H9 (cell line): ENCODE results near the gene ASCC1. TPM values are rescaled to one million over a fixed set of nuclear protein-coding genes. Genes with fewer than 3 reads are reported as not detected.
A peak's percentile ranks its signal among the peaks of the same experiment; 100 is the strongest.

Experiments
- DNase-seq: peaks from one replicate; pipeline ENCODE4 v3.0.0-alpha.2; 2017
- H2AFZ ChIP-seq: one replicate; pipeline ENCODE4 v1.6.1; 2013; ENCODE audit warnings: mild to moderate bottlenecking, low read length, control low read depth, moderate library complexity
- H2AK5ac ChIP-seq: 2 replicates; pipeline ENCODE4 v1.6.1; 2013; ENCODE audit warnings: low read length, control low read depth, mixed read lengths; ENCODE audit not compliant: insufficient read length
- H2BK120ac ChIP-seq: one replicate; pipeline ENCODE4 v1.6.1; 2013; ENCODE audit warnings: low read depth, mild to moderate bottlenecking, low read length, control low read depth, inconsistent platforms; ENCODE audit not compliant: poor library complexity, severe bottlenecking
- H2BK12ac ChIP-seq: 2 replicates; pipeline ENCODE4 v1.6.1; 2013; ENCODE audit warnings: low read length, control low read depth, mixed read lengths, low read depth; ENCODE audit not compliant: insufficient read length
- H2BK15ac ChIP-seq: 2 replicates; pipeline ENCODE4 v1.6.1; 2013; ENCODE audit warnings: low read depth, low read length, control low read depth
- H2BK20ac ChIP-seq: one replicate; pipeline ENCODE4 v1.6.1; 2013; ENCODE audit warnings: low read depth, mild to moderate bottlenecking, low read length, control low read depth, inconsistent platforms; ENCODE audit not compliant: poor library complexity, severe bottlenecking
- H2BK5ac ChIP-seq: 2 replicates; pipeline ENCODE4 v1.6.1; 2013; ENCODE audit warnings: low read length, control low read depth, mixed read lengths; ENCODE audit not compliant: insufficient read length
- H3K14ac ChIP-seq: 2 replicates; pipeline ENCODE4 v1.6.1; 2013; ENCODE audit warnings: low read length, control low read depth; ENCODE audit not compliant: insufficient read depth
- H3K18ac ChIP-seq: 2 replicates; pipeline ENCODE4 v1.6.1; 2013; ENCODE audit warnings: low read depth, mild to moderate bottlenecking, mixed read lengths, low read length, control low read depth; ENCODE audit not compliant: insufficient read length
- H3K23ac ChIP-seq: 2 replicates; pipeline ENCODE4 v1.6.1; 2013; ENCODE audit warnings: low read length, control low read depth, mixed read lengths, low read depth; ENCODE audit not compliant: insufficient read length
- H3K23me2 ChIP-seq: 2 replicates; pipeline ENCODE4 v1.6.1; 2013; ENCODE audit warnings: low read depth, mild to moderate bottlenecking, mixed read lengths, low read length, control low read depth; ENCODE audit not compliant: insufficient read length, poor library complexity, severe bottlenecking
- H3K27ac ChIP-seq: 2 replicates; pipeline ENCODE4 v1.5.1; 2013; ENCODE audit warnings: low read length, control low read depth, mixed read lengths, low read depth; ENCODE audit not compliant: insufficient read length
- H3K27me3 ChIP-seq: 2 replicates; pipeline ENCODE4 v1.6.1; 2013; ENCODE audit warnings: low read length, control low read depth, inconsistent platforms; ENCODE audit not compliant: insufficient read depth
- H3K4ac ChIP-seq: 2 replicates; pipeline ENCODE4 v1.6.1; 2013; ENCODE audit warnings: low read depth, mild to moderate bottlenecking, control low read depth, inconsistent platforms, low read length, moderate library complexity
- H3K4me1 ChIP-seq: 2 replicates; pipeline ENCODE4 v1.6.1; 2013; ENCODE audit warnings: low read length, control low read depth, inconsistent platforms; ENCODE audit not compliant: insufficient read depth
- H3K4me2 ChIP-seq: 2 replicates; pipeline ENCODE4 v1.6.1; 2013; ENCODE audit warnings: low read length, control low read depth, mixed read lengths; ENCODE audit not compliant: insufficient read length, insufficient read depth
- H3K56ac ChIP-seq: 2 replicates; pipeline ENCODE4 v1.6.1; 2013; ENCODE audit warnings: low read depth, mild to moderate bottlenecking, mixed read lengths, low read length, control low read depth; ENCODE audit not compliant: insufficient read length
- H3K79me1 ChIP-seq: 2 replicates; pipeline ENCODE4 v1.6.1; 2013; ENCODE audit warnings: low read depth, mild to moderate bottlenecking, moderate library complexity, low read length, control low read depth, inconsistent platforms; ENCODE audit not compliant: insufficient read depth, poor library complexity, severe bottlenecking
- H3K79me2 ChIP-seq: 2 replicates; pipeline ENCODE4 v1.6.1; 2013; ENCODE audit warnings: low read length, control low read depth, inconsistent platforms; ENCODE audit not compliant: insufficient read depth
- H3K9ac ChIP-seq: 2 replicates; pipeline ENCODE4 v1.6.1; 2013; ENCODE audit warnings: low read length, control low read depth, mixed read lengths; ENCODE audit not compliant: insufficient read length; ENCODE audit errors: extremely low read depth
- H3K9me3 ChIP-seq: one replicate; pipeline ENCODE4 v1.6.1; 2013; ENCODE audit warnings: low read depth, low read length, inconsistent platforms; ENCODE audit not compliant: control insufficient read depth
- H3T11ph ChIP-seq: one replicate; pipeline ENCODE4 v1.6.1; 2013; ENCODE audit warnings: mild to moderate bottlenecking, low read length, control low read depth, inconsistent platforms
- H4K20me1 ChIP-seq: one replicate; pipeline ENCODE4 v1.6.1; 2013; ENCODE audit not compliant: control insufficient read depth, insufficient read length, insufficient read depth
- H4K5ac ChIP-seq: 2 replicates; pipeline ENCODE4 v1.6.1; 2013; ENCODE audit warnings: low read depth, mild to moderate bottlenecking, mixed read lengths, low read length, control low read depth; ENCODE audit not compliant: insufficient read length
- H4K8ac ChIP-seq: replicated peaks from 2 replicates; pipeline ENCODE4 v1.6.1; 2013; ENCODE audit warnings: low read length, control low read depth, mixed read lengths, low read depth; ENCODE audit not compliant: insufficient read length
- H4K91ac ChIP-seq: 2 replicates; pipeline ENCODE4 v1.6.1; 2013; ENCODE audit warnings: low read depth, mild to moderate bottlenecking, moderate library complexity, mixed read lengths, low read length, control low read depth; ENCODE audit not compliant: insufficient read length
- H3K27ac Mint-ChIP-seq, 3 experiments: 2 replicates in 2 of 3; 3 replicates in 1 of 3; pipeline ENCODE4 v1.8.0; 2020 to 2021; ENCODE audit warnings: mixed read lengths in 3 of 3, mild to moderate bottlenecking in 1 of 3, moderate library complexity in 1 of 3
- H3K27me3 Mint-ChIP-seq: 2 replicates; pipeline ENCODE4 v1.8.0; 2021; ENCODE audit warnings: low read depth, mild to moderate bottlenecking, moderate library complexity, mixed read lengths
- H3K36me3 Mint-ChIP-seq, 3 experiments: 2 replicates in 2 of 3; 3 replicates in 1 of 3; pipeline ENCODE4 v1.8.0; 2020 to 2021; ENCODE audit warnings: low read depth in 3 of 3, mixed read lengths in 3 of 3; ENCODE audit not compliant: insufficient read depth in 1 of 3
- H3K4me1 Mint-ChIP-seq, 2 experiments: 2 replicates each; pipeline ENCODE4 v1.8.0; 2020; ENCODE audit warnings: mixed read lengths in 2 of 2
- H3K4me3 Mint-ChIP-seq, 2 experiments: 2 replicates in 1 of 2; 3 replicates in 1 of 2; pipeline ENCODE4 v1.8.0; 2020 to 2021; ENCODE audit warnings: mild to moderate bottlenecking in 2 of 2, mixed read lengths in 2 of 2, moderate library complexity in 1 of 2
- H3K9me3 Mint-ChIP-seq, 2 experiments: 2 replicates in 1 of 2; 3 replicates in 1 of 2; pipeline ENCODE4 v1.8.0; 2020; ENCODE audit warnings: mild to moderate bottlenecking in 2 of 2, mixed read lengths in 2 of 2, moderate library complexity in 1 of 2
- WGBS: extraction: QIAGEN DNeasy Blood & Tissue Kit; methylation state at CpG from one replicate; pipeline ENCODE4 v1.1.7; 2013; ENCODE audit warnings: missing lambda C conversion rate, low lambda C conversion rate, mixed read lengths; ENCODE audit not compliant: insufficient read length; ENCODE audit errors: extremely low coverage; 5-methylcytosine and 5-hydroxymethylcytosine counted together
- total RNA-seq: library from RNA; stranded (reverse); gene quantifications from 2 replicates; pipeline ENCODE4 v1.2.1, GENCODE V29; 2021
- TF ChIP-seq, protein P1 (sequence below): fragments of 200-600 bp; sonication (generic); conservative IDR thresholded peaks from 3 replicates; pipeline ENCODE4 v1.8.0; 2021; ENCODE audit warnings: antibody characterized with exemption, mild to moderate bottlenecking

Gene ASCC1
- total RNA-seq, 1 experiment from 2014 or later = 41.2 TPM

DNA sequence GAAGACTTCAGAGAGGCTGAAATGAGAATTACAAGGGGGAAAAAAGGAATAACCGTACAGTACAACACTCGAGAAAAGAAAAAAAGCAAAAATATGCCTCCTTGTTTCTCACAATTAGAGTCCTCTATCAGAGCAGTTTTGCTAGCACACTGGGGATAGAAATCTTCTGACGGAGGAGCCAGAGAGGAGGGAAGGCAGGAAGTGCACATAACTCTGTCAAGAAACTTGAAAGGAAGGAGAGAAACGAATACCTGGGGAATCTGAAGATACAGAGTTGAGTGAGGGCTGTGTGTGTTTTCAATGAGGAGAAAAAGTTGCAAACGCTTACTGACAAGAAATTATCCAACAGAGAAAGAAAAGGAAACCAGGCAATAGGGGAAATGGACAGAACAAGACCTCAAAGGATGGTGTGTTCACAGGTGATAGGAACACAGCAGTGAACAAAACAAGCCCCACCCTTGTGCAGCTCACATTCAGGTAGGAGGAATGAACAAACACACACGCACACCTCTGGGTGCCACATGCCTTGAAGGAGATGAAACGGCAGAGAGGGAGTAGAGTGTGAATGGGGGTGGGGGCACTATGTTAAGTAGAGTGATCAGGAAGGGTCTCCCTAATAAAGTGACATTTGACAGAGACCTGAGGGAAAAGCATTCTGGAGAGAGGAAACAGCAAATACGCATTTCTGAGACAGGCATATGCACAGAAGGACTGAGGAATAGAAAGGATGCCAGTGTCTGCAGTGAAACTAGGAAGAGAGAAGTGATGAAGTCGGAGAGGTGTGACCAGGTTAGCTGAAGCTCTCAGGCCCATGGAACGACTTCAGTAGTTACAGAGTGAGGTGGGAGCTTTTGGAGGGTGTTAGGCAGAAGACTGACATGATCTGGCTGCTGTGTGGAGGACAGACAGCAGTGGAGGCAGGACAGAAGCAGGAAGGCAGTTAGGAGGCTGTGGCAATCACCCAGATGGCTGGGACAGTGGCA lies 81.0 kb downstream of the ASCC1 start:
- Mint-ChIP-seq H3K4me3 (no peak overlapping the region), H3K27me3 (no peaks in the 10 kb centered on the region), H3K36me3 (peaks cover 4 to 23% (median 7%) of the 10 kb centered on the region in 3 experiments), H3K4me1 (peaks cover 5 to 10% of the 10 kb centered on the region in 2 experiments), H3K9me3 (peaks cover 0 to 7% of the 10 kb centered on the region in 2 experiments; a peak in 2 of 5 replicates), H3K27ac (peak overlapping the region in 2 of 3 experiments; percentile 13 to 58; a peak in 4 of 7 replicates)
- Histone ChIP-seq H3K9ac (no peak overlapping the region), H3K18ac (no peak overlapping the region), H3K56ac (no peak overlapping the region), H2AK5ac (no peak overlapping the region), H3K9me3 (no peaks in the 10 kb centered on the region), H4K8ac (no peak overlapping the region), H3K27me3 (no peaks in the 10 kb centered on the region), H2BK15ac (no peak overlapping the region), H3K4me1 (no peaks in the 10 kb centered on the region; the same call in 1 of the 2 replicates), H3K23me2 (no peaks in the 10 kb centered on the region), H4K20me1 (no peaks in the 10 kb centered on the region), H3K14ac (no peak overlapping the region), H3K4ac (no peak overlapping the region), H2BK12ac (no peak overlapping the region), H3K79me1 (no peaks in the 10 kb centered on the region), H2BK120ac (no peak overlapping the region), H3K79me2 (no peaks in the 10 kb centered on the region), H3T11ph (no peak overlapping the region), H3K23ac (no peak overlapping the region), H3K27ac (no peak overlapping the region), H2AFZ (no peak overlapping the region), H4K91ac (no peak overlapping the region), H4K5ac (no peak overlapping the region), H3K4me2 (no peak overlapping the region), H2BK5ac (no peak overlapping the region), H2BK20ac (no peak overlapping the region)
- DNase-seq = no peak
- TF ChIP-seq, protein P1, sequence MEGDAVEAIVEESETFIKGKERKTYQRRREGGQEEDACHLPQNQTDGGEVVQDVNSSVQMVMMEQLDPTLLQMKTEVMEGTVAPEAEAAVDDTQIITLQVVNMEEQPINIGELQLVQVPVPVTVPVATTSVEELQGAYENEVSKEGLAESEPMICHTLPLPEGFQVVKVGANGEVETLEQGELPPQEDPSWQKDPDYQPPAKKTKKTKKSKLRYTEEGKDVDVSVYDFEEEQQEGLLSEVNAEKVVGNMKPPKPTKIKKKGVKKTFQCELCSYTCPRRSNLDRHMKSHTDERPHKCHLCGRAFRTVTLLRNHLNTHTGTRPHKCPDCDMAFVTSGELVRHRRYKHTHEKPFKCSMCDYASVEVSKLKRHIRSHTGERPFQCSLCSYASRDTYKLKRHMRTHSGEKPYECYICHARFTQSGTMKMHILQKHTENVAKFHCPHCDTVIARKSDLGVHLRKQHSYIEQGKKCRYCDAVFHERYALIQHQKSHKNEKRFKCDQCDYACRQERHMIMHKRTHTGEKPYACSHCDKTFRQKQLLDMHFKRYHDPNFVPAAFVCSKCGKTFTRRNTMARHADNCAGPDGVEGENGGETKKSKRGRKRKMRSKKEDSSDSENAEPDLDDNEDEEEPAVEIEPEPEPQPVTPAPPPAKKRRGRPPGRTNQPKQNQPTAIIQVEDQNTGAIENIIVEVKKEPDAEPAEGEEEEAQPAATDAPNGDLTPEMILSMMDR = no peak
- no CpG with 5 or more reads among the region's 10 CpGs for WGBS
